ENCODE measurements around the gene SPDYE17. TPM values are rescaled to one million over a fixed set of nuclear protein-coding genes. Genes with fewer than 3 reads are reported as not detected.
"Not testable (repeated sequence)": the region's sequence is repeated elsewhere in the genome, so short reads cannot be mapped to it uniquely, and the experiment has no call there.

Gene SPDYE17
- total RNA-seq, 1 experiment from 2014 or later, result not detected

- H4K91ac ChIP-seq (ENCODE audit: insufficient read length, low read depth, low read length); H2BK15ac ChIP-seq (ENCODE audit: low read depth, low read length); H2BK5ac ChIP-seq (ENCODE audit: insufficient read length, low read length); H3K4ac ChIP-seq (ENCODE audit: low read depth, low read length); H4K20me1 ChIP-seq (ENCODE audit: control insufficient read depth, insufficient read depth, insufficient read length); H3K79me1 ChIP-seq (ENCODE audit: insufficient read depth, low read depth, low read length, poor library complexity, severe bottlenecking); H3K4me1 ChIP-seq (ENCODE audit: insufficient read depth, low read length); H3K9me3 Mint-ChIP-seq; H3K9ac ChIP-seq (ENCODE audit: extremely low read depth, insufficient read length, low read length); H3K14ac ChIP-seq (ENCODE audit: insufficient read depth, low read length); H3K27me3 Mint-ChIP-seq (ENCODE audit: low read depth); H3K23me2 ChIP-seq (ENCODE audit: insufficient read length, low read depth, low read length, poor library complexity, severe bottlenecking); H3K56ac ChIP-seq (ENCODE audit: insufficient read length, low read depth, low read length); H3K27ac Mint-ChIP-seq; H3K4me3 Mint-ChIP-seq; H2AFZ ChIP-seq (ENCODE audit: low read length); H3K9me3 ChIP-seq (ENCODE audit: control insufficient read depth, low read depth, low read length); H2AK5ac ChIP-seq (ENCODE audit: insufficient read length, low read length); H3K27ac ChIP-seq (ENCODE audit: insufficient read length, low read depth, low read length); H4K8ac ChIP-seq (replicated peaks; ENCODE audit: insufficient read length, low read depth, low read length); H3T11ph ChIP-seq (ENCODE audit: low read length); H2BK120ac ChIP-seq (ENCODE audit: low read depth, low read length, poor library complexity, severe bottlenecking); H3K23ac ChIP-seq (ENCODE audit: insufficient read length, low read depth, low read length); H2BK12ac ChIP-seq (ENCODE audit: insufficient read length, low read depth, low read length); H3K18ac ChIP-seq (ENCODE audit: insufficient read length, low read depth, low read length); H2BK20ac ChIP-seq (ENCODE audit: low read depth, low read length, poor library complexity, severe bottlenecking); H3K27me3 ChIP-seq (ENCODE audit: insufficient read depth, low read length); DNase-seq; H3K4me1 Mint-ChIP-seq; H3K79me2 ChIP-seq (ENCODE audit: insufficient read depth, low read length); H3K4me2 ChIP-seq (ENCODE audit: insufficient read depth, insufficient read length, low read length); H4K5ac ChIP-seq (ENCODE audit: insufficient read length, low read depth, low read length): not testable (repeated sequence)
- H3K36me3 Mint-ChIP-seq (ENCODE audit: insufficient read depth in 1 of 3, low read depth in 3 of 3), result peaks cover 0 to 18% (median 10%) of the 10 kb centered on the region in 3 experiments; a peak in 2 of 7 replicates
- no CpG with 5 or more reads among the region's 6 CpGs for WGBS (ENCODE audit: extremely low coverage, insufficient read length, low lambda C conversion rate)
Observed at GRCh38 chr7:77074786-77075396, 42.7 kb upstream of the SPDYE17 start.

GRCh38 chr7:77071108-77071507, 38.9 kb upstream of the SPDYE17 start:
- H4K8ac ChIP-seq (replicated peaks; ENCODE audit: insufficient read length, low read depth, low read length); H2BK120ac ChIP-seq (ENCODE audit: low read depth, low read length, poor library complexity, severe bottlenecking); H2BK12ac ChIP-seq (ENCODE audit: insufficient read length, low read depth, low read length); H3K27me3 ChIP-seq (ENCODE audit: insufficient read depth, low read length); DNase-seq; H3K4me2 ChIP-seq (ENCODE audit: insufficient read depth, insufficient read length, low read length); H3K79me2 ChIP-seq (ENCODE audit: insufficient read depth, low read length); H2AK5ac ChIP-seq (ENCODE audit: insufficient read length, low read length); H3K79me1 ChIP-seq (ENCODE audit: insufficient read depth, low read depth, low read length, poor library complexity, severe bottlenecking); H3K9me3 ChIP-seq (ENCODE audit: control insufficient read depth, low read depth, low read length); H3K27ac Mint-ChIP-seq; H3K9ac ChIP-seq (ENCODE audit: extremely low read depth, insufficient read length, low read length); H3K9me3 Mint-ChIP-seq; H2BK5ac ChIP-seq (ENCODE audit: insufficient read length, low read length); H4K5ac ChIP-seq (ENCODE audit: insufficient read length, low read depth, low read length); H3K4me1 ChIP-seq (ENCODE audit: insufficient read depth, low read length); H3K4ac ChIP-seq (ENCODE audit: low read depth, low read length); H3K14ac ChIP-seq (ENCODE audit: insufficient read depth, low read length); H2BK20ac ChIP-seq (ENCODE audit: low read depth, low read length, poor library complexity, severe bottlenecking); H3K56ac ChIP-seq (ENCODE audit: insufficient read length, low read depth, low read length); H3T11ph ChIP-seq (ENCODE audit: low read length); H2BK15ac ChIP-seq (ENCODE audit: low read depth, low read length); H3K4me3 Mint-ChIP-seq; H3K27me3 Mint-ChIP-seq (ENCODE audit: low read depth); H3K23me2 ChIP-seq (ENCODE audit: insufficient read length, low read depth, low read length, poor library complexity, severe bottlenecking); H2AFZ ChIP-seq (ENCODE audit: low read length); H3K18ac ChIP-seq (ENCODE audit: insufficient read length, low read depth, low read length); H4K20me1 ChIP-seq (ENCODE audit: control insufficient read depth, insufficient read depth, insufficient read length); H3K27ac ChIP-seq (ENCODE audit: insufficient read length, low read depth, low read length); H3K23ac ChIP-seq (ENCODE audit: insufficient read length, low read depth, low read length); H4K91ac ChIP-seq (ENCODE audit: insufficient read length, low read depth, low read length); H3K4me1 Mint-ChIP-seq: not testable (repeated sequence)
- H3K36me3 Mint-ChIP-seq (ENCODE audit: insufficient read depth in 1 of 3, low read depth in 3 of 3), result peaks cover 4 to 21% (median 15%) of the 10 kb centered on the region in 3 experiments; a peak in 4 of 7 replicates
- no CpG with 5 or more reads among the region's 6 CpGs for WGBS (ENCODE audit: extremely low coverage, insufficient read length, low lambda C conversion rate)

All from H9 (cell line).